Neutrophil (primary cell): ENCODE data around the gene PSD.
A peak's percentile ranks its signal among the peaks of the same experiment; 100 is the strongest.

Experiments used
- H3K27ac ChIP-seq: fragments of 200-600 bp; sonication (generic); 2 replicates; pipeline ENCODE4 v1.5.1; 2016; ENCODE audit warnings: mild to moderate bottlenecking, moderate library complexity
- H3K27me3 ChIP-seq: fragments of 200-600 bp; sonication (generic); 2 replicates; pipeline ENCODE4 v1.6.0; 2016; ENCODE audit warnings: mild to moderate bottlenecking
- H3K36me3 ChIP-seq: fragments of 200-600 bp; sonication (generic); 2 replicates; pipeline ENCODE4 v1.5.1; 2017
- H3K4me1 ChIP-seq, 2 experiments: fragments of 200-600 bp in 1 of 2; sonication (generic) in 1 of 2; 1 replicate in 1 of 2; 2 replicates in 1 of 2; pipeline versions ENCODE4 v1.5.1 to v1.6.1; 2013 to 2016; ENCODE audit warnings: low read depth in 1 of 2, low read length in 1 of 2, mild to moderate bottlenecking in 1 of 2, moderate library complexity in 1 of 2; ENCODE audit not compliant: control insufficient read depth in 1 of 2, insufficient read depth in 1 of 2
- H3K4me3 ChIP-seq, 2 experiments: fragments of 200-600 bp in 1 of 2; sonication (generic) in 1 of 2; 1 replicate in 1 of 2; 2 replicates in 1 of 2; pipeline ENCODE4 v1.5.1; 2013 to 2016; ENCODE audit warnings: low read depth in 1 of 2, low read length in 1 of 2, mild to moderate bottlenecking in 1 of 2, moderate library complexity in 1 of 2
- H3K9me3 ChIP-seq: fragments of 200-600 bp; sonication (generic); 2 replicates; pipeline ENCODE4 v1.5.1; 2016
- CTCF ChIP-seq: fragments of 200-600 bp; sonication (generic); IDR thresholded peaks from 2 replicates; pipeline ENCODE4 v1.5.1; 2016; ENCODE audit warnings: antibody characterized with exemption

PSD gene

DNA sequence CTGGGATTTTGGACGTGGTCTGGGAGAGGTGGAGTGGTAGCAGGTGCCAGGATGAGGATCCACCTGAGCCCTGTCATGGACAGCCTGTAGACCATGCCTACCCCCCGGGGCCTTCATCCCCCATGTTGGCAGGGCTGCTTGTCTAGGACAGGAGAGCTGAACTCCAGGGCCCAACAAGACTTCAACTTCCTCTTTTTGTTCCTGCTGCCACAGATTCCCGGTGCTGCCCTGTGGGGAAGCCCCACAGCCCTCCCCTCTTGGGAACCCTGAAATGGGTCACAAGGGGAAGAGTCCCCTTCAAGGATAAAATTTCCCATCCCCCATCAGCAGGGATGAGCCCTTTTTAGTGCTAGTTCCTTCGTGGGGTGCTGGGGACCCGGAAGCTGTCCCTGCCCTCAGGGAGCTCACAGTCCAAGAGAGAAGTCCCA lies 15.0 kb upstream of the PSD start:
- H3K4me1 ChIP-seq: peaks cover 38 to 39% of the 10 kb centered on the region in 2 experiments
- TF ChIP-seq CTCF: no peak
- H3K27me3 ChIP-seq: no peaks in the 10 kb centered on the region
- H3K36me3 ChIP-seq: no peaks in the 10 kb centered on the region
- peak overlapping the region; percentile 53 for H3K27ac ChIP-seq
- no peaks in the 10 kb centered on the region for H3K9me3 ChIP-seq
- peak overlapping the region; percentile 25 to 97 for H3K4me3 ChIP-seq

GRCh38 chr10:102432162-102432950 lies 13.8 kb upstream of the PSD start, which contains the start of gene CUEDC2:
TSS of gene CUEDC2 (minus strand) at chr10:102432574. CDS start at chr10:102425188, 7,386 bp downstream.
- Histone ChIP-seq H3K27ac (peak within 1 kb of the TSS; percentile 53), H3K27me3 (no peaks in the 10 kb centered on the region), H3K4me1 (peaks cover 38 to 39% of the 10 kb centered on the region in 2 experiments), H3K36me3 (no peaks in the 10 kb centered on the region), H3K9me3 (no peaks in the 10 kb centered on the region), H3K4me3 (peak within 1 kb of the TSS; percentile 78 to 97)
- no peak for TF ChIP-seq CTCF

- TF ChIP-seq CTCF: no peak
Measured at GRCh38 chr10:102431452-102432124, 13.0 kb upstream of the PSD start.

GRCh38 chr10:102429468-102429867 lies 10.9 kb upstream of the PSD start:
- H3K36me3 ChIP-seq: peaks cover 6% of the 10 kb centered on the region
- H3K4me3 ChIP-seq: no peak overlapping the region
- H3K27me3 ChIP-seq: no peaks in the 10 kb centered on the region
- no peak for TF ChIP-seq CTCF
- no peak overlapping the region for H3K27ac ChIP-seq
- peaks cover 27 to 28% of the 10 kb centered on the region in 2 experiments for H3K4me1 ChIP-seq
- no peaks in the 10 kb centered on the region for H3K9me3 ChIP-seq

More at GRCh38 chr10:102431452-102432124, 13.0 kb upstream of the PSD start:
- H3K36me3 ChIP-seq: no peaks in the 10 kb centered on the region
- H3K9me3 ChIP-seq: no peaks in the 10 kb centered on the region
- H3K4me1 ChIP-seq: peaks cover 38 to 39% of the 10 kb centered on the region in 2 experiments
- no peaks in the 10 kb centered on the region for H3K27me3 ChIP-seq
- peak overlapping the region; percentile 43 for H3K27ac ChIP-seq
- peak overlapping the region; percentile 78 to 97 for H3K4me3 ChIP-seq

DNA sequence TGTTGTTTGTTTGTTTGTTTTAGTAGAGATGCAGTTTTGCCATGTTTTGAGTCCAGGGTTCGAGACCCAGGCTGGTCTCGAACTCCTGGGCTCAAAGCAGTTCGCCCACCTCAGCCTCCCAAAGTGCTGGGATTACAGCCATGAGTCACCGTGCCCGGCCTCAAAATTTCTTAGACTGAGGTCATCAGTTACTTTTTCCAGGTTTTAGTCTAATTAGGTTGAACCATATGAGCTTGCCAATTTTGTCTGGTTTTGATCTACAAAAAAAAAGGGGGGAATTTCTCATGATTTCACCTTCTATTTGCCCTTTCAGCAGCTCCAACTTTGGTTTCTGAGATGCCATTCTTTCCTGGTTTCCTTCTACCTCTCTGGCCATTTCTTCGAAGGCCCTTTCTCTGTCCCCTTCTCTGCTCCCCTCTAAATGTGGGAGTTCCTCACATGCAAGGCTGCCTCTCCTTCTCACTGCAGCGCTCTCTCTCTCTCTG lies 8.3 kb upstream of the PSD start:
- no peak for TF ChIP-seq CTCF
- H3K4me3 ChIP-seq: no peak overlapping the region

More for the DNA sequence above, 8.3 kb upstream of the PSD start:
- H3K27me3 ChIP-seq: no peaks in the 10 kb centered on the region
- H3K27ac ChIP-seq: no peak overlapping the region
- H3K9me3 ChIP-seq: no peaks in the 10 kb centered on the region
- peaks cover 16% of the 10 kb centered on the region for H3K36me3 ChIP-seq
- peaks cover 20 to 22% of the 10 kb centered on the region in 2 experiments for H3K4me1 ChIP-seq
